DND-41 (cell line): ENCODE measurements around the gene MMP19.

Experiments
- ATAC-seq: fragments of 200-7000 bp; cut with Tn5 transposase; 3 replicates; pipeline ENCODE4 v1.9.1; 2021; ENCODE audit warnings: low read depth; ENCODE audit not compliant: insufficient read depth
- DNase-seq: peaks from one replicate; pipeline ENCODE4 v3.0.0-alpha.2; 2020
- H2AFZ ChIP-seq: 2 replicates; pipeline ENCODE4 v1.6.0; 2012; ENCODE audit warnings: low read depth, low read length
- H3K27ac ChIP-seq: 2 replicates; pipeline ENCODE4 v1.5.1; 2012; ENCODE audit warnings: low read length, inconsistent platforms
- H3K27me3 ChIP-seq: fragments of 200-600 bp; sonication (generic); 2 replicates; pipeline ENCODE4 v1.6.0; 2012; ENCODE audit warnings: low read length, mild to moderate bottlenecking, inconsistent platforms; ENCODE audit not compliant: insufficient read depth, poor library complexity
- H3K36me3 ChIP-seq: 2 replicates; pipeline ENCODE4 v1.5.1; 2012; ENCODE audit warnings: low read length, inconsistent platforms; ENCODE audit not compliant: insufficient read depth
- H3K4me1 ChIP-seq: 2 replicates; pipeline ENCODE4 v1.5.1; 2012; ENCODE audit warnings: mild to moderate bottlenecking, low read length; ENCODE audit not compliant: insufficient read depth
- H3K4me2 ChIP-seq: 2 replicates; pipeline ENCODE4 v1.6.0; 2012; ENCODE audit warnings: mild to moderate bottlenecking, moderate library complexity, low read length, inconsistent platforms; ENCODE audit not compliant: insufficient read depth
- H3K4me3 ChIP-seq, 2 experiments: fragments of 200-600 bp in 1 of 2; shearing (Covaris generic) in 1 of 2; 2 replicates each; pipeline ENCODE4 v1.5.1; 2012 to 2016; ENCODE audit warnings: inconsistent platforms in 2 of 2, low read length in 2 of 2, mild to moderate bottlenecking in 2 of 2, low read depth in 1 of 2, moderate library complexity in 1 of 2
- H3K79me2 ChIP-seq: 2 replicates; pipeline ENCODE4 v1.6.0; 2012; ENCODE audit warnings: low read length, inconsistent platforms; ENCODE audit not compliant: insufficient read depth
- H3K9ac ChIP-seq: 2 replicates; pipeline ENCODE4 v1.6.0; 2012; ENCODE audit warnings: low read depth, mild to moderate bottlenecking, inconsistent platforms, low read length, moderate library complexity
- H3K9me3 ChIP-seq: 2 replicates; pipeline ENCODE4 v1.5.1; 2012; ENCODE audit warnings: low read length, moderate library complexity, mild to moderate bottlenecking, inconsistent platforms; ENCODE audit not compliant: insufficient read depth, severe bottlenecking
- H4K20me1 ChIP-seq: 2 replicates; pipeline ENCODE4 v1.6.0; 2012; ENCODE audit warnings: low read length; ENCODE audit not compliant: insufficient read depth
- EZH2 ChIP-seq: IDR thresholded peaks from 3 replicates; pipeline ENCODE4 v1.6.1; 2012; ENCODE audit warnings: borderline replicate concordance, low read depth, mild to moderate bottlenecking, moderate library complexity, low read length, inconsistent platforms; ENCODE audit not compliant: severe bottlenecking
- TF ChIP-seq, protein P1 (sequence below): IDR thresholded peaks from 2 replicates; pipeline ENCODE4 v1.5.1; 2012; ENCODE audit warnings: borderline replicate concordance, low read length, moderate library complexity, mild to moderate bottlenecking; ENCODE audit not compliant: poor library complexity, severe bottlenecking; ENCODE audit errors: extremely low read depth

The MMP19 gene, protein sequence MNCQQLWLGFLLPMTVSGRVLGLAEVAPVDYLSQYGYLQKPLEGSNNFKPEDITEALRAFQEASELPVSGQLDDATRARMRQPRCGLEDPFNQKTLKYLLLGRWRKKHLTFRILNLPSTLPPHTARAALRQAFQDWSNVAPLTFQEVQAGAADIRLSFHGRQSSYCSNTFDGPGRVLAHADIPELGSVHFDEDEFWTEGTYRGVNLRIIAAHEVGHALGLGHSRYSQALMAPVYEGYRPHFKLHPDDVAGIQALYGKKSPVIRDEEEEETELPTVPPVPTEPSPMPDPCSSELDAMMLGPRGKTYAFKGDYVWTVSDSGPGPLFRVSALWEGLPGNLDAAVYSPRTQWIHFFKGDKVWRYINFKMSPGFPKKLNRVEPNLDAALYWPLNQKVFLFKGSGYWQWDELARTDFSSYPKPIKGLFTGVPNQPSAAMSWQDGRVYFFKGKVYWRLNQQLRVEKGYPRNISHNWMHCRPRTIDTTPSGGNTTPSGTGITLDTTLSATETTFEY

DNA sequence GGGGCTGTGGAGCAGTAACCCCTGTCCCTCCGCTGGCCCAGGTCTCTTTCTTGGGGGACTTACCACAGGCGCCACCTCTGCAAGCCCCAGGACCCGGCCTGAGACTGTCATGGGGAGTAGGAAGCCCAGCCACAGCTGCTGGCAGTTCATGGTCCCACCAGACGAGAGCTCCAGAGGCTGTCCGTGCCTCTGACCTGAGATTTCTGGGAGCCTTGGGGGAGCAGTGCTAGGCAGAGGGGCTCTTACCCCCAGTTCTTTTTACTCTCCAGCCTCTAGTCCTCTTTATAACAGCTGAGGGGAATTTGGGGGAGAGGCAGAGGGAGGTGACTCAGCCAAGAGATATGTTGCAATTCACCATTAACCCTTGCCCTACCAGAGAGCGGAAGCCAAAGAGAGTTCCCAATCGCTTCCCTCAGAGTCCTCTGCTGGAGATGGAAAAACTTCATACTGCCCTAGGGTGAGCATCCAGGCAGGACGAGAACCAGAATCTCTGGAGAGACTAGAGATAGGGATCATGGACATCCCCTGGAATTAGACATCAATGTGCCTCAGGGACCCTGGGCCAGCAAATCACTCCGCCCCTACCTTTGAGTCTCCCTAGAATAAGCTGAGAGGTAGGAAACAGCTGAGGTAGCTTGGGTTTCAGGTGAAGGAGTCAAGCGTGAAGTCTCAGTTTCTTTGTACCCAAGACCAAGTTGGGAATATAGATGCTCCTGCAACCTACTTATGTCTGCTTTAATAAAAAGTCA, at the start of gene MMP19:
TSS of gene MMP19 (minus strand) at position 256 of the 749 bp plus-strand sequence. CDS start at position 150, 106 bp downstream.
- H3K4me3 ChIP-seq = no peak within 1 kb of the TSS
- H2AFZ ChIP-seq = no peak within 1 kb of the TSS
- H3K9ac ChIP-seq = no peak within 1 kb of the TSS
- H3K4me2 ChIP-seq = no peak within 1 kb of the TSS
- H3K9me3 ChIP-seq = no peaks in the 10 kb centered on the region
- no peak within 1 kb of the TSS for H3K27ac ChIP-seq
- peaks cover 20% of the 10 kb centered on the region for H3K27me3 ChIP-seq
- no peak for DNase-seq
- no peaks in the 10 kb centered on the region for H3K79me2 ChIP-seq
- H4K20me1 ChIP-seq = no peaks in the 10 kb centered on the region; the same call in 1 of the 2 replicates
- no peak for ATAC-seq
- no peaks in the 10 kb centered on the region for H3K36me3 ChIP-seq
- no peaks in the 10 kb centered on the region for H3K4me1 ChIP-seq
- TF ChIP-seq, protein P1, sequence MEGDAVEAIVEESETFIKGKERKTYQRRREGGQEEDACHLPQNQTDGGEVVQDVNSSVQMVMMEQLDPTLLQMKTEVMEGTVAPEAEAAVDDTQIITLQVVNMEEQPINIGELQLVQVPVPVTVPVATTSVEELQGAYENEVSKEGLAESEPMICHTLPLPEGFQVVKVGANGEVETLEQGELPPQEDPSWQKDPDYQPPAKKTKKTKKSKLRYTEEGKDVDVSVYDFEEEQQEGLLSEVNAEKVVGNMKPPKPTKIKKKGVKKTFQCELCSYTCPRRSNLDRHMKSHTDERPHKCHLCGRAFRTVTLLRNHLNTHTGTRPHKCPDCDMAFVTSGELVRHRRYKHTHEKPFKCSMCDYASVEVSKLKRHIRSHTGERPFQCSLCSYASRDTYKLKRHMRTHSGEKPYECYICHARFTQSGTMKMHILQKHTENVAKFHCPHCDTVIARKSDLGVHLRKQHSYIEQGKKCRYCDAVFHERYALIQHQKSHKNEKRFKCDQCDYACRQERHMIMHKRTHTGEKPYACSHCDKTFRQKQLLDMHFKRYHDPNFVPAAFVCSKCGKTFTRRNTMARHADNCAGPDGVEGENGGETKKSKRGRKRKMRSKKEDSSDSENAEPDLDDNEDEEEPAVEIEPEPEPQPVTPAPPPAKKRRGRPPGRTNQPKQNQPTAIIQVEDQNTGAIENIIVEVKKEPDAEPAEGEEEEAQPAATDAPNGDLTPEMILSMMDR = no peak
- TF ChIP-seq EZH2 = no peak

DNA sequence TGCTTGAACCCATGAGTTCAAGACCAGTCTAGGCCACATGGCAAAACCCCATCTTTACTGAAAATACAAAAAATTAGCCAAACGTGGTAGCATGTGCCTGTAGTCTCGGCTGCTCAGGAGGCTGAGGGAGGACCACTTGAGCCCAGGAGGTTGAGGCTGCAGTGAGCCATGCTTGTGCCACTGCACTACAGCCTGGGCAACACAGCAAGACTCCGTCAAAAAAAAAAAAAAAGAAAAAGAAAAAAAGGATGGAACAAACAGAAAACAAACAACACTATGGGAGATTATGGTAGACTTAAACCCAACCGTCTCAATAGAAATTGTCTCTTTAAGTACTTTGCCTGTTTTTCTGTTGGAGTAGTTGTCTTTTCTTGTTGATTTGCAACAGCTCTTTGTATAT, 48.6 kb upstream of the MMP19 start:
- H3K79me2 ChIP-seq = no peaks in the 10 kb centered on the region
- ATAC-seq = no peak
- no peaks in the 10 kb centered on the region for H3K27me3 ChIP-seq
- H3K4me1 ChIP-seq = no peaks in the 10 kb centered on the region
- no peak for DNase-seq
- no peaks in the 10 kb centered on the region for H4K20me1 ChIP-seq
- no peak overlapping the region for H2AFZ ChIP-seq
- no peak overlapping the region for H3K4me3 ChIP-seq
- no peak overlapping the region for H3K27ac ChIP-seq
- no peaks in the 10 kb centered on the region for H3K36me3 ChIP-seq
- H3K4me2 ChIP-seq = no peak overlapping the region
- TF ChIP-seq EZH2 = no peak
- TF ChIP-seq, protein P1 = no peak
- H3K9ac ChIP-seq = no peak overlapping the region
- H3K9me3 ChIP-seq = no peaks in the 10 kb centered on the region

DNA sequence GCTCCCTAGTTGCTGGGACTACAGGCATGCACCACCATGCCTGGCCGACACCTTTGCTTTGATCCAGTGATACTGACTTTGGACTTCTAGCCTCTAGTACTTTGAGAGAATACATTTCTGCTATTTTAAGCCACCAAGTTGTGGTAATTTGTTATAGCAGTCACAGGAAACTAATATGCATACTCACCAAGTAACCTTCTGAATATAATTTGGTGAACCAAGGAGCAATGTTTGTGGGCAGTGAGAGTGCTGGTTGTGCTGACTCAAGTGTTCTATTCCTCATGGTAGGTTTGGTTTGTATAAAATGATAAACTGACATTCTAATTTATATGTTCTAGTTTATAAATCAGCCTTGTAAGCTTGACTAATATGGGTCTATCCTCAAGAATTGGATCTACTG, 42.4 kb upstream of the MMP19 start:
- Histone ChIP-seq H2AFZ (no peak overlapping the region), H3K36me3 (no peaks in the 10 kb centered on the region), H3K9ac (no peak overlapping the region), H3K9me3 (no peaks in the 10 kb centered on the region), H4K20me1 (no peaks in the 10 kb centered on the region), H3K27ac (no peak overlapping the region), H3K4me2 (no peak overlapping the region), H3K4me3 (no peak overlapping the region), H3K27me3 (no peaks in the 10 kb centered on the region), H3K79me2 (no peaks in the 10 kb centered on the region), H3K4me1 (no peaks in the 10 kb centered on the region)
- no peak for ATAC-seq
- TF ChIP-seq EZH2 = no peak
- TF ChIP-seq, protein P1 = no peak
- DNase-seq = no peak
